Heart left ventricle (tissue), 13 donors: ENCODE data around the gene IGDCC3.

Experiments
- CTCF ChIP-seq, 12 donors: fragments of 200-600 bp; sonication (generic) in 4 of 12; IDR thresholded peaks; one replicate each; pipeline versions ENCODE4 v1.5.0 to v1.8.0; 2018 to 2022; ENCODE audit warnings: antibody characterized with exemption in 12 of 12, mild to moderate bottlenecking in 5 of 12
- POLR2A ChIP-seq, 2 donors: fragments of 450-650 bp; IDR thresholded peaks; one replicate each; pipeline ENCODE4 v1.6.1; 2017; ENCODE audit warnings: antibody characterized with exemption in 2 of 2, mild to moderate bottlenecking in 2 of 2, moderate library complexity in 2 of 2
- donor health status: ischemic (EF 13 %, LVEDD 7.1; RV severe dilation, severe dysfunction).
- donor health status: DM: no; HTN: yes; CAD: no.
- donor health status: DM: no; HTN: no; CAD: no.
- donor health status: ischemic (EF 25% LVEDD 6.9; RV normal size, moderate dysfunction).
- donor health status: ischemic (EF 25% LVEDD 5.7; RV mildly dilated, moderate dysfunction).
- donor health status: ischemic (EF 35%, LVEDD 5.7; RV mildly dilated, moderate dysfunction).
- donor health status: nonischemic (EF 11% LVEDD 7.7; RV severe dilation, severe dysfunction).
- donor health status: DM: yes; HTN: yes; CAD: no.
- donor health status: PGD.
- donor health status: ischemic (EF 29% LVEDD 5.4; RV normal size, mild dysfunction).
- donor health status: nonischemic (EF 23%, LVEDD 6.1; RV moderate dilation, normal function).

GRCh38 chr15:65410972-65411371, 33.2 kb upstream of the IGDCC3 start:
- TF ChIP-seq CTCF (IDR thresholded peaks at IDR 0.05) (no peak), POLR2A (IDR thresholded peaks at IDR 0.05) (no peak)
